IgD-negative memory B cell (primary cell): ENCODE results near the gene PLEKHD1. TPM values are rescaled to one million over a fixed set of nuclear protein-coding genes. Genes with fewer than 3 reads are reported as not detected.

ENCODE experiments used
- H3K27ac Mint-ChIP-seq, 3 donors: one replicate each; pipeline ENCODE4 v1.8.0; 2020 to 2022; ENCODE audit warnings: mild to moderate bottlenecking in 3 of 3, mixed read lengths in 3 of 3, moderate library complexity in 1 of 3
- H3K27me3 Mint-ChIP-seq: one replicate; pipeline ENCODE4 v1.8.0; 2021; ENCODE audit warnings: mixed read lengths
- H3K36me3 Mint-ChIP-seq: one replicate; pipeline ENCODE4 v1.8.0; 2020; ENCODE audit warnings: mild to moderate bottlenecking, mixed read lengths
- H3K4me1 Mint-ChIP-seq, 3 donors: one replicate each; pipeline ENCODE4 v1.8.0; 2020 to 2022; ENCODE audit warnings: mixed read lengths in 3 of 3, mild to moderate bottlenecking in 1 of 3
- H3K4me3 Mint-ChIP-seq, 4 donors: one replicate each; pipeline ENCODE4 v1.8.0; 2020 to 2022; ENCODE audit warnings: mild to moderate bottlenecking in 4 of 4, mixed read lengths in 4 of 4, moderate library complexity in 3 of 4
- H3K9me3 Mint-ChIP-seq, 3 donors: one replicate each; pipeline ENCODE4 v1.8.0; 2020 to 2021; ENCODE audit warnings: mixed read lengths in 3 of 3, mild to moderate bottlenecking in 1 of 3
- polyA plus RNA-seq: library from polyadenylated mRNA; unstranded; fragments of 300-500 nt; fragmentation: Illumina TruSeq; gene quantifications from one replicate; pipeline ENCODE4 v1.2.3, GENCODE V29; 2021

Gene PLEKHD1
- polyA plus RNA-seq, 1 donor from 2014 or later: 0.11 TPM

DNA sequence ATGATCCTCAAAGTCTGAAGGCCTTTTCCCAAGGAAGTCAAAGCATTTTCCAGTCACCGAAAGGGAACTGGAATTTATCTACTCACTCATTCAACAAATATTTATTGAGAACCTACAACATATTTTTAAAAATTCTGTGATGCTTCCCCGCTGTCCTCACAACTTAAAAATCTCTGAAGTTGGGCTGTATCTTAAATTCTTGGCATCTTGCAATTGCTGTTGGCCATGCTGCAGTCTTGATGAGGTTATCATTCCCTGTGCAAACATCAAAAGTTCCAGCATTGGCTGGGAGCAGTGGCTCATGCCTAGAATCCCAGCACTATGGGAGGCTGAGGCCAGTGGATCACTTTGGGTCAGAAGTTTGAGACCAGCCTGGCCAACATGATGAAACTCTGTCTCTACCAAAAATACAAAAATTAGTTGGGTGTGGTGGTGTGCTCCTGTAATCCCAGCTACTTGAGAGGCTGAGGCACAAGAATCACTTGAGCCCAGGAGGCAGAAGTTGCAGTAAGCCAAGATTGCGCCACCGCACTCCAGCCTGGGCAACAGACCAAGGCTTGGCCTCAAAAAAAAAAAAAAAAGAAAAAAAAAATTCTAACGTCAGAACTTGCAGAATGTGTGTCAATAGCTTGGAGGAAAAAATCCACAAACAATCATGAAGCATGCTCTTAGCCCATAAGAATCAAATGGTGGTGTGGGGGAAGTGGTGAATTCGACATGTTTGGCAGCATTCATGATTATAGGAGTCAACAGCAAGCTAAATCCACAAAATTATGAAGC, 55.3 kb downstream of the PLEKHD1 start:
- Mint-ChIP-seq H3K27me3 (peaks cover 16% of the 10 kb centered on the region), H3K4me1 (peaks cover 2 to 8% (median 5%) of the 10 kb centered on the region in 3 donors), H3K36me3 (peaks cover 2% of the 10 kb centered on the region), H3K27ac (no peak overlapping the region), H3K9me3 (peaks cover 0 to 2% (median 0%) of the 10 kb centered on the region in 3 donors), H3K4me3 (no peak overlapping the region)

DNA sequence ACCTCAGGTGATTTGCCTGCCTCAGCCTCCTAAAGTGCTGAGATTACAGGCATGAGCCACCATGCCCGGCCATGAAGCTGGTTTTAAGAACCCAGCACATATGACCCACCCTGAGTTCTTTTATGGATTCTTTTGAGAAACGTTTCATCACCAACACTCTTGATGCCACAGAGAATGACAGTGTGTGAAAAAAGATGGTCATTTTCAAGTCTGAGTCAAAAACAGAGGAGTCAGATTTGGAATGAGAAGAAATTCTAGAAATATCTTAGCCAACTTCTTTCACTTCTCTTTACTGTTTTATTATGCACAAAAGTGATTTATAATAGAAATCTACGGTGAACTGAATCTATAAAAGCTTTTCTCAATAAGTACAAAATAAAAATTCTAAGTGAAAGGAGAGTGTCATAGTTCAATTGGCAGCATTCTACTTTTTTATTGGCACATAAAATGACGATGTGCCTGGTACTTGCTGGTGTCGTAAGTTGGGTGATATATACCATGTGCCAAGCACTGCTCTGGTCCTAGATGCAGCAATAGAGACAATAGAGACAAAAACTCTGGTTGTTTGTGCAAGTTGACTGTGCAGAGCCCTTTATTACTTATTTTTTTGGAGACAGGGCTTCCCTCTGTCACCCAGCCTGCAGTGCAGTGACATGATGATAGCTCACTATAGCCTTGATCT, 56.3 kb downstream of the PLEKHD1 start:
- Mint-ChIP-seq H3K27ac (no peak overlapping the region), H3K9me3 (peaks cover 0 to 2% (median 0%) of the 10 kb centered on the region in 3 donors), H3K36me3 (peaks cover 2% of the 10 kb centered on the region), H3K4me1 (peaks cover 2 to 7% (median 5%) of the 10 kb centered on the region in 3 donors), H3K4me3 (no peak overlapping the region), H3K27me3 (peaks cover 16% of the 10 kb centered on the region)

DNA sequence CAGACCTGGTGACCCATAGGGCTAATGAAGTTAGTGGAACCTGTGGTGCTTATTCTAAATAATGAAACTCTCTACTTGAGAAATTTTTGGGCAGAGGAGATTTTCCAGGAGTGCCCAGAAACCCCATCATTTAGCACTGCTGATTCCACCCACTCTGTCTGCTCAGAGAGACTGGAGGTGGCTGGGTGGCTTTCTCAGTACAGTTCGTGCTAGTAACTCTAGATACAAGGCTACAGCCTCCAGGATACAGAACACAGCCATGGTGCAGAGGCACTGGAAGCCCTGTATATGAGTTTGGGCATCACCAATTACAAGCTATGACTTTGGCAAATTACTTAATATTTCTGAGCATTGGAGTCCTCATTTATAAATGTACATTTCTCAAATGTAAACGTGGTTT, 57.8 kb downstream of the PLEKHD1 start:
- peaks cover 2 to 7% (median 5%) of the 10 kb centered on the region in 3 donors for H3K4me1 Mint-ChIP-seq
- H3K9me3 Mint-ChIP-seq: peaks cover 0 to 2% (median 0%) of the 10 kb centered on the region in 3 donors
- H3K4me3 Mint-ChIP-seq: no peak overlapping the region
- peaks cover 2% of the 10 kb centered on the region for H3K36me3 Mint-ChIP-seq
- H3K27ac Mint-ChIP-seq: no peak overlapping the region
- H3K27me3 Mint-ChIP-seq: peaks cover 24% of the 10 kb centered on the region

DNA sequence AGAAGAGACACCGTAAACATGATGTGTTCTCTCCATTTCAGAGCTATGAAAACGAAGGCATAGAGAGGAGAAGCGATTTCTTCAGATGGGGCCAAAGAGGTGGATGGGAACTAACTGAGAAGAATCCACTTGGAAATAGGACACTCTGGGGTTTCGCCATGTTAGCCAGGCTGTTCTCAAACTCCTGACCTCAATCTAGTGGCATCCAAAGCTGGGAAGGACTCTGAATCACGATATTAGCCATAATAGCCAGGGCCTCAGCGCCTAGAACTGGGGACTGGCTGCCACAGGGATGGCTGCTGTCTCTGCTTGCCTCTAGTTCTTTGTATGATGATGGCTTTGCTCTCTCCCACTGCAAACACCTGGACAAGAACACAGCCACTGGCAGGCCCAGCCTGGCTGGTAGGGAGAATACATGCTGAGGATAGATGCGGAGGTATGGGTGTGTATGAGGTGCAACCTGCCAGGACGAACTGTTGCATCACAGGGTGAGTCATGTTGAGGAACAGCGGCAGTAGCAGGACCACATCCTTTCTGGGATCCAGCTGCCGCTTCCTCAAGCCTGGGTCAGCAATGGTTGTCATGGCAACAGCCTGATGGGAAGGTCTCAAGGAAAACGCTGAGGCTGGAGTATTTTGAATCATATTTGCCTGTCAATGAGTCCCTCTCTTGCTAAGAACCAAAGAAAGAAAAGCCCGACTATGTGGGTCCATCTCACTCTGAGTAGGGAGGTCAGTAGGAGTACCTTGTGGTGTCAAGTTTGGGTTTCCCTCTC, 59.0 kb downstream of the PLEKHD1 start:
- Mint-ChIP-seq H3K4me3 (no peak overlapping the region), H3K9me3 (peaks cover 0 to 3% (median 0%) of the 10 kb centered on the region in 3 donors), H3K36me3 (peaks cover 2% of the 10 kb centered on the region), H3K4me1 (peaks cover 3 to 7% (median 5%) of the 10 kb centered on the region in 3 donors), H3K27me3 (peaks cover 24% of the 10 kb centered on the region), H3K27ac (no peak overlapping the region)

DNA sequence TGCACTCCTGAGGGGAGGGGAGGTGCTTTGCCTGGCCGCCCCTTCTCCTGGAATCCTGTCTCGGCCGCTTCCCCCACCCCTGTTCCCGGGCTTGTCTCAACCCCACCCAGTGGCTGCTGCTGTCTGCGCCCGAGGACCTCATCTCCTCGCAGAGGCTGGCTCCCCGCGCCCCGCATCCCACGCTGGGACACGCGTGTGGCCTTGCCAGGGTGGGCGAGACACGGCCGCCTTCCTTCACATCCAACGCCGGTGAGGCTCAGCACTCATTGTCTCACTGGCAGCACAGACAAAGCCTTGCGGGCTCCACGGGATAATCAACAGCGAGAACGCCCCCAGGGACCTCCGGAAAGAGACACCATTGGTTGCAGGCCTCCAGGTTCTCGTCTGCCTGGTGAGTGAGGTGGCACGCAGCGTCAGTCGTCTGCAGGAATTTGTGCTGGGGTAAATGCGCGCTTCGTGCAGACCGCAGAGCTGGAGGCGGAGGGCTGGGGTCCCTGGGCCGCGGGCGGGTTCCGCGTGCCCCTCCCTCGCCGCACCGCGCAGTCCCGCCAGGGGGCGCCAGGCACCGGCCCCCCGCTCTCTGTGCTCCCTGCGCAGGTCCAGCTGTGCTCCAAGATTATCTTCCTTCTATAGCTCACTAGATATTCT, 63.3 kb downstream of the PLEKHD1 start:
- Mint-ChIP-seq H3K27ac (no peak overlapping the region), H3K27me3 (peaks cover 34% of the 10 kb centered on the region), H3K4me1 (peaks cover 3 to 5% (median 4%) of the 10 kb centered on the region in 3 donors), H3K9me3 (peaks cover 0 to 1% (median 0%) of the 10 kb centered on the region in 3 donors), H3K36me3 (no peaks in the 10 kb centered on the region), H3K4me3 (peak overlapping the region in 1 of 4 donors; percentile 6)

DNA sequence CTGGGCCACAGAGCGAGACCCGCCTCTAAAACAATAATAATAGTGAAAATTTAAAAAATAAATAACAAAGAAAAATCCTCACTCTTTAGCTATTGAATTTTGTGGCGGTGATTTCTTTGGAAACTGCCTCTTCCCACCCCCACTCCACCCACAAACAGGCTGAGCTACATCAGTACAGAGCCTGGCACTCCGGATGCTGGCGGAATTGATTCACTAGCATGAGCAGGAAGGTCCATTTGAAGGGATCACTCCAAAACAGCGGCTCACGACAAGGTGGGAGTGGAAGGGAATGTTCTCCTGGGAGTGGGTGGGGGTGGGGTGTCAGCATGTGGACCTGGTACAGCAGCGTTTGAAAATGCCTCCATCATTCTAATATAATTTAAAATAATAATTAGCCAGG, 64.0 kb downstream of the PLEKHD1 start:
- peaks cover 2 to 5% (median 3%) of the 10 kb centered on the region in 3 donors for H3K4me1 Mint-ChIP-seq
- no peaks in the 10 kb centered on the region for H3K36me3 Mint-ChIP-seq
- H3K27me3 Mint-ChIP-seq: peaks cover 33% of the 10 kb centered on the region
- H3K9me3 Mint-ChIP-seq: peaks cover 0 to 1% (median 0%) of the 10 kb centered on the region in 3 donors
- H3K27ac Mint-ChIP-seq: no peak overlapping the region
- no peak overlapping the region for H3K4me3 Mint-ChIP-seq

DNA sequence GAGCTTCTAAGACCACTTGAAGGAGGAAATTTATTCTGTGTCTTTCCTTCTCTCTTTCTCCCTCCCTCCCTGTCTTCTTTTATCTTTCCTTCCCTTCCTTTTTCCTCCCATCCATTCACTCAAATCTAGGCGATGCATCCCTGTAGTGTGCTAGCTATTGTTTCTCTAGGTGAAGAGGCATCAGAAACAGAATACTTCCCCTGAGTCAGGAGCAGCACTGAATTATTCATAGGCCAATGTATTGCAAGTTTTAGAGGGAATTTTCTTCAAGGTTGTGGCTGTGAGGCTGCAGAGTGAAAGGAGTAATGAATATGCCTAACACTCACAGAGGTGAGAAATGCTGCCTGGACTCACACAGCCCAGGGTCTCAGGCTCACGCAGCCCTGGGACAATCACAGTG, 67.0 kb downstream of the PLEKHD1 start:
- Mint-ChIP-seq H3K27me3 (peaks cover 23% of the 10 kb centered on the region), H3K4me3 (no peak overlapping the region)

DNA sequence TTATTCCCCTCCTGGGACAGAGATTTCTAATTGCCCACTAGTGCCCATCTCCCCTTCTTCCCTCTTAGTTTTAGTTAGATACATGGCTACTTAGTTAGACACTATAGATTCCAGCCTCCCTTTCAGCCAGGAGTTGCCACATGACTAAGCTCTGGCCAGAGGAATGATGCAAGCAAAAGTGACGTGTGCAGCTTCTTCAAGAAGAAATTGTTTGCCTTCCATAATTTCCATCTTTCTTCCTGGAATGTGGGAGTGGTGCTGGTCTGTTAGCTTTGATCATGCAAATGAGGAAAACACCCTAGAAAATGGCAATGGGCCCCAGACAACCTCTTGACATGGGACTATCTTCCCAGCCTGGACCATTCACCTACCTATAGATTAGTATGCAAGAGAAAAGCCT, 68.7 kb downstream of the PLEKHD1 start:
- H3K4me3 Mint-ChIP-seq: no peak overlapping the region
- no peaks in the 10 kb centered on the region for H3K9me3 Mint-ChIP-seq
- no peaks in the 10 kb centered on the region for H3K36me3 Mint-ChIP-seq
- H3K27ac Mint-ChIP-seq: no peak overlapping the region
- H3K4me1 Mint-ChIP-seq: peaks cover 0 to 1% (median 0%) of the 10 kb centered on the region in 3 donors
- peaks cover 11% of the 10 kb centered on the region for H3K27me3 Mint-ChIP-seq

More for the DNA sequence above, 67.0 kb downstream of the PLEKHD1 start:
- no peaks in the 10 kb centered on the region for H3K36me3 Mint-ChIP-seq
- no peak overlapping the region for H3K27ac Mint-ChIP-seq
- H3K4me1 Mint-ChIP-seq: peaks cover 0 to 2% (median 1%) of the 10 kb centered on the region in 3 donors
- peaks cover 0 to 1% (median 0%) of the 10 kb centered on the region in 3 donors for H3K9me3 Mint-ChIP-seq

DNA sequence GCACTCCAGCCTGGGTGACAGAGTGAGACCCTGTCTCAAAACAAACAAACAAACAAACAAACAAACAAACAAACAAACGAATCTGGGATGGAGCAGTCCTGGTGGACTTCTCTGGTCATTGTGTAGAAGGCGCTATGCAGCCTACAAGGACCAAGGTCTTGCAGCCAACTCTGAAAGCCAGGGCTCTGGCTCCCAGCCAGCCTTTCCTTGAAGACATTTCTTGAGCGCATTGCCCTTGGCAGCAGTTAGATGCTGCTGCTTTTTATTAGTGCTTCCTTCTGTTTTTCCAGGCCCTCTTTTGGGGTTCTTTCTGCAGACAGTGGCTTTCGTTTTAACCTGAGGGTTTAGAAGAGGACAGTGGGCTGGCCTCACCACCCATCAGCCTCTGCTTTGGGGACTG, 70.0 kb downstream of the PLEKHD1 start:
- Mint-ChIP-seq H3K27me3 (peaks cover 14% of the 10 kb centered on the region), H3K4me3 (no peak overlapping the region), H3K9me3 (no peaks in the 10 kb centered on the region), H3K27ac (no peak overlapping the region), H3K36me3 (no peaks in the 10 kb centered on the region), H3K4me1 (peaks cover 0 to 1% (median 0%) of the 10 kb centered on the region in 3 donors)

DNA sequence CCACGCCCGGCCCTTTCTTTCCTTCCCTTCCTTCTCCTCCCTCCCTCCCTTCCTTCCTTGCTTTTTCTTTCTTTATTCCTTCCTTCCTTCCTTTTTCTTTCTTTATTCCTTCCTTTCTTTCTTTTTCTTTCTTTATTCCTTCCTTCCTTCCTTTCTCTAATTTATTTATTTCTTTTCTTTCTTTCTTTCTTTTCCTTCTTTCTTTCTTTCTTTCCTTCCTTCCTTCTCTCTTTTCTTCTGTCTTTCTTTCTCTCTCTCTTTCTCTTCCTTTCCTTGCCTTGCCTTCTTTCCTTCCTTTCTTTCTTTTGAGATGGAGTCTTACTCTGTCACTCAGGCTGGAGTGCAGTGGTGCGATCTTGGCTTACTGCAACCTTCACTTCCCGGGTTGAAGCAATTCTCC, 74.2 kb downstream of the PLEKHD1 start:
- H3K4me1 Mint-ChIP-seq: peaks cover 0 to 1% (median 0%) of the 10 kb centered on the region in 3 donors
- H3K4me3 Mint-ChIP-seq: no peak overlapping the region
- H3K9me3 Mint-ChIP-seq: no peaks in the 10 kb centered on the region
- peaks cover 13% of the 10 kb centered on the region for H3K27me3 Mint-ChIP-seq
- H3K36me3 Mint-ChIP-seq: no peaks in the 10 kb centered on the region
- no peak overlapping the region for H3K27ac Mint-ChIP-seq

DNA sequence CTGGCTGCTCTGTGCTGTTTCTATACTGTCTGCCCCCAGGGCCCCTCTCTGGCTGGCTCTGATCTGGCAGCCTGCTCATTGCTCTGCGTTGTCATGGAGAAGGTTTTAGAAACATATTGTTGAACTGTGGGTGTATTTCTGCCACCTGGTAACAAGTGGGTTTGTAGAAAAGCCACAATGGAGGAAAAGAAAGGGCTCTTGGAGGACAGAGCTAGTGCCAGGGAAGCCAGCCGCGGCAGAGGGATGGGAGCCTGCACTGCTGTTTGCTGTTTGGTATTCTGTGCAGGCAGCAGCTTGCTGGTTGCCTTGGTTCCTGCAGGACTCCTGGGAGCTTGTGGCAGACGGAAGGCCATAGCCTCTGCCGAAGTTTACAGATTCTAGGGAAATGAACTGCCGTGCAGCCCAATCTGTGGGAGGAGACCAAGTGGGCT, 75.1 kb downstream of the PLEKHD1 start:
- H3K4me1 Mint-ChIP-seq: no peaks in the 10 kb centered on the region
- no peak overlapping the region for H3K4me3 Mint-ChIP-seq
- H3K9me3 Mint-ChIP-seq: no peaks in the 10 kb centered on the region
- no peak overlapping the region for H3K27ac Mint-ChIP-seq
- no peaks in the 10 kb centered on the region for H3K36me3 Mint-ChIP-seq
- peaks cover 13% of the 10 kb centered on the region for H3K27me3 Mint-ChIP-seq

DNA sequence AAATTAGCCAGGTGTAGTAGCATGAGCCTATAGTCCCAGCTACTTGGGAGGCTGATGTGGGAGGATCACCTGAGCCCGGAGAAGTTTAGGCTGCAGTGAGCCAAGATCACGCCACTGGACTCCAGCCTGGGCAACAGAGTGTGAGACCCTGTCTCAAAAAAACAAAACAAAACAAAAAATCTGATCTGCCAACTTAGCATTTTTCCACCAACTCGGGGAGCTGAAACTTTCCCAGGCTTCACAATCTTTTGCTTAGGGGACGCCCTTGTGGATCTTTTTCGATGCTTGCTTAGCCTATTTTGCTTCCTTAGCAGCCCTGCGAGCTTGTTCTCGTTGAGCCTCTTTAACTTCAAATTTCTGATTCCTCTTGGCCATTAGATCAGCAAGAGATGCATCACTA, 76.3 kb downstream of the PLEKHD1 start:
- Mint-ChIP-seq H3K4me1 (no peaks in the 10 kb centered on the region), H3K9me3 (no peaks in the 10 kb centered on the region), H3K27ac (no peak overlapping the region), H3K4me3 (no peak overlapping the region), H3K27me3 (peaks cover 13% of the 10 kb centered on the region), H3K36me3 (no peaks in the 10 kb centered on the region)

DNA sequence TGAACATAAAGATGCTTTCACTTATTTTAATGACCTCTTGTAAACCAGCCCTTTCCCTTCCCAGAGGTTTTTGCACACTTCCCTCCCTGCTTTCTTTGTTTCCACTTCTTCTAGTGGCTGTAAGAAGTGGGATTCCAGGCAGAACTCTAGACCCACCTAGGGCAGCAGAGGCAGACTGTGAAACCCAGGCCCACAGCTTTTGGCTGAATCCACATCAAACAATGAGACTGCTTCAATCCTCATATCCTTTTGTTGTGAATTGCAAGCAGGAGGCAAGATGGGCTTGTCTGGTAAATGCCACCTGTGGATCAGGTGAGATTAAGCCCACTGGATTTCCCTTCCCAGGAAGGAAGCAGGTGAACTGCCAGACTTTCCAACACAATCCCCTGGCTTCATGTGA, 77.4 kb downstream of the PLEKHD1 start:
- Mint-ChIP-seq H3K36me3 (no peaks in the 10 kb centered on the region), H3K27ac (no peak overlapping the region), H3K4me3 (no peak overlapping the region), H3K9me3 (no peaks in the 10 kb centered on the region), H3K4me1 (no peaks in the 10 kb centered on the region), H3K27me3 (peaks cover 13% of the 10 kb centered on the region)

DNA sequence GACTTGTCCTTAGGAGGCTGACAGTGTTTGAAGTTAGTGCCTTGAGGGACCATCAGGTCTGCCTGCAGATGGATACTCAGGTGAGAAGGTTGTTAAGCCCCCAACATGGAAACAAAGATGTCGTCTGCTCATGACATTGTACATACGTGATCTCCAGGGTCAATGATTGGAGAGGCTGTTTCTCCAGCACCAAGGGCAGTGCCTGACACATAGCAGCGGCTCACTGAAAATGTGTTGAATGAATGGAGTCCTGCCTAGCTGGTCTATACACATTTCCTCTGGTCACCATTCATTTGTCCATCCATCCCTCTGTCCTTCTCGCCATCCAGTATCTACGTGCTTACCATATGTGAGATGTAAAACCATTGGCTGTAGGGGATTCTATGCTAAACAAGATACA, 83.0 kb downstream of the PLEKHD1 start:
- H3K27me3 Mint-ChIP-seq: peaks cover 34% of the 10 kb centered on the region

More for the DNA sequence above, 83.0 kb downstream of the PLEKHD1 start:
- no peak overlapping the region for H3K4me3 Mint-ChIP-seq
- no peaks in the 10 kb centered on the region for H3K4me1 Mint-ChIP-seq
- H3K9me3 Mint-ChIP-seq: no peaks in the 10 kb centered on the region
- H3K27ac Mint-ChIP-seq: no peak overlapping the region
- H3K36me3 Mint-ChIP-seq: no peaks in the 10 kb centered on the region
